ENCODE measurements around the gene CLDN20. TPM values are rescaled to one million over a fixed set of nuclear protein-coding genes. Genes with fewer than 3 reads are reported as not detected.
A peak's percentile ranks its signal among the peaks of the same experiment; 100 is the strongest.

CLDN20 gene
- total RNA-seq, 1 donor from 2014 or later, result not detected

DNA sequence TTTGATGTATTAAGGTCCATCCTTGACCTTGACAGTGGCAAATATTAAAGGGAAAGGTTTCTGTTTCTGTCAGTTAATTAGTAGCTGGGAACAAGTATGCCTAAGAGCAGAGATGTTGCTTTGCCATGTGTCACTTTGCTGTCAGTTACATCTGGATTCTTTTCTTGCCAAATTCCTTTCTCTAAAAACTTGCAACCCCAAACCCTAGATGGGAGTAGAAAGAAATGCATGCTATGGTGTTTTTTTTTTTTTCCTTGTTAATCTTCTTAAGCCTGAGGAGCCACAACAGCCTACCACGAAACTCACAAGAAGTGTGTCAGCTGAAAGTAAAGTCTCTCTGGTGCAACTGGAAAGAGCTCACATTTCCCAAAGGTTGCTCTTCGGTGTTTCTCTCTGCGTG lies 18.0 kb upstream of the CLDN20 start:
- no peak for DNase-seq
- Histone ChIP-seq H3K9me3 (no peaks in the 10 kb centered on the region), H3K4me3 (no peak overlapping the region), H3K4me1 (peaks cover 3% of the 10 kb centered on the region), H3K27ac (no peak overlapping the region), H3K36me3 (no peaks in the 10 kb centered on the region), H3K27me3 (no peaks in the 10 kb centered on the region)
- no peak for ATAC-seq
- TF ChIP-seq, protein P1, sequence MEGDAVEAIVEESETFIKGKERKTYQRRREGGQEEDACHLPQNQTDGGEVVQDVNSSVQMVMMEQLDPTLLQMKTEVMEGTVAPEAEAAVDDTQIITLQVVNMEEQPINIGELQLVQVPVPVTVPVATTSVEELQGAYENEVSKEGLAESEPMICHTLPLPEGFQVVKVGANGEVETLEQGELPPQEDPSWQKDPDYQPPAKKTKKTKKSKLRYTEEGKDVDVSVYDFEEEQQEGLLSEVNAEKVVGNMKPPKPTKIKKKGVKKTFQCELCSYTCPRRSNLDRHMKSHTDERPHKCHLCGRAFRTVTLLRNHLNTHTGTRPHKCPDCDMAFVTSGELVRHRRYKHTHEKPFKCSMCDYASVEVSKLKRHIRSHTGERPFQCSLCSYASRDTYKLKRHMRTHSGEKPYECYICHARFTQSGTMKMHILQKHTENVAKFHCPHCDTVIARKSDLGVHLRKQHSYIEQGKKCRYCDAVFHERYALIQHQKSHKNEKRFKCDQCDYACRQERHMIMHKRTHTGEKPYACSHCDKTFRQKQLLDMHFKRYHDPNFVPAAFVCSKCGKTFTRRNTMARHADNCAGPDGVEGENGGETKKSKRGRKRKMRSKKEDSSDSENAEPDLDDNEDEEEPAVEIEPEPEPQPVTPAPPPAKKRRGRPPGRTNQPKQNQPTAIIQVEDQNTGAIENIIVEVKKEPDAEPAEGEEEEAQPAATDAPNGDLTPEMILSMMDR (IDR thresholded peaks at IDR 0.05), result no peak
- intact Hi-C loops (cut with DNase I), result no loop called here

DNA sequence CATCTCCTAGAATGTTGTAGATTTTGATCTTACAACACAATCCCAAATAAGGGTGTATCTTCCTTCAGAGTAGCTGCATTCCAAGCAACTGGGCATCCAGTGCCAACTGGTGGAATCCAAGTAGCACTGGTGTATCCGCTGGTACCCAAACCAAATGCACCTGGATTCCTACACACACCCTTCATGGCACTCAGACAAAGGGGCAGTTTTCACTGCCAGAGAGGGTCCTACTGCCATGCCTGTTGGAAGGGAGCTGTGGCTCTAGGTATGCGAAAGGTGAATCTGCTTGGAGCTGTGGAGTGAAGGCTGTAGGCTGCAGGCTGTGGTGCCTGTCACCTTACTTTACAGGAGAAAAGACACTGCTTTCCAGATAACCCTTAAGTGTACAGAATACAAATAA lies 17.0 kb upstream of the CLDN20 start:
- ATAC-seq, result no peak
- Histone ChIP-seq H3K27me3 (no peaks in the 10 kb centered on the region), H3K4me1 (peaks cover 3% of the 10 kb centered on the region), H3K36me3 (no peaks in the 10 kb centered on the region), H3K9me3 (no peaks in the 10 kb centered on the region), H3K4me3 (no peak overlapping the region), H3K27ac (no peak overlapping the region)
- intact Hi-C loops (cut with DNase I), result no loop called here
- TF ChIP-seq, protein P1 (IDR thresholded peaks at IDR 0.05), result no peak
- no peak for DNase-seq

DNA sequence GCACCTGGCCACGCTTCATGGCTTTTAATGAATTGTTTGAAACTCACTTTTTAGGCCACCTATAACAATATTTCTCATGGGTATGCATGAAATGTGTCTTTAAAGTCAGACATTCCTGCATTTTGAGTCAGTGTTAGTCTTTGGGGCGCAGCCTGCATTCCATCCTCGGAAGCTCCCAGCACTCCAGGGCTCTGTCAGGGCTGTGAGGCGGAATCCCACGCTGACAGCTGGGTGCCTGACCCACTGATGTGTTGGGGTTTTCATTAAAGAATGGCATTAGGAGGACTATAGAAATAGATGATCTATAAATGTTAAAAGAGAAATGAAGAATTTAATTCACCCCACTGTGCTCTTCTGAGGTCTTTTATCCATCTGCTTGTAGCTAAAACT lies 16.2 kb upstream of the CLDN20 start:
- Histone ChIP-seq H3K9me3 (no peaks in the 10 kb centered on the region), H3K4me1 (peaks cover 3% of the 10 kb centered on the region), H3K27ac (peak overlapping the region; percentile 14), H3K27me3 (no peaks in the 10 kb centered on the region), H3K4me3 (no peak overlapping the region), H3K36me3 (peaks cover 2% of the 10 kb centered on the region)
- peak; percentile 31 for ATAC-seq
- intact Hi-C loops (cut with DNase I), result no loop called here
- TF ChIP-seq, protein P1 (IDR thresholded peaks at IDR 0.05), result no peak
- no peak for DNase-seq

DNA sequence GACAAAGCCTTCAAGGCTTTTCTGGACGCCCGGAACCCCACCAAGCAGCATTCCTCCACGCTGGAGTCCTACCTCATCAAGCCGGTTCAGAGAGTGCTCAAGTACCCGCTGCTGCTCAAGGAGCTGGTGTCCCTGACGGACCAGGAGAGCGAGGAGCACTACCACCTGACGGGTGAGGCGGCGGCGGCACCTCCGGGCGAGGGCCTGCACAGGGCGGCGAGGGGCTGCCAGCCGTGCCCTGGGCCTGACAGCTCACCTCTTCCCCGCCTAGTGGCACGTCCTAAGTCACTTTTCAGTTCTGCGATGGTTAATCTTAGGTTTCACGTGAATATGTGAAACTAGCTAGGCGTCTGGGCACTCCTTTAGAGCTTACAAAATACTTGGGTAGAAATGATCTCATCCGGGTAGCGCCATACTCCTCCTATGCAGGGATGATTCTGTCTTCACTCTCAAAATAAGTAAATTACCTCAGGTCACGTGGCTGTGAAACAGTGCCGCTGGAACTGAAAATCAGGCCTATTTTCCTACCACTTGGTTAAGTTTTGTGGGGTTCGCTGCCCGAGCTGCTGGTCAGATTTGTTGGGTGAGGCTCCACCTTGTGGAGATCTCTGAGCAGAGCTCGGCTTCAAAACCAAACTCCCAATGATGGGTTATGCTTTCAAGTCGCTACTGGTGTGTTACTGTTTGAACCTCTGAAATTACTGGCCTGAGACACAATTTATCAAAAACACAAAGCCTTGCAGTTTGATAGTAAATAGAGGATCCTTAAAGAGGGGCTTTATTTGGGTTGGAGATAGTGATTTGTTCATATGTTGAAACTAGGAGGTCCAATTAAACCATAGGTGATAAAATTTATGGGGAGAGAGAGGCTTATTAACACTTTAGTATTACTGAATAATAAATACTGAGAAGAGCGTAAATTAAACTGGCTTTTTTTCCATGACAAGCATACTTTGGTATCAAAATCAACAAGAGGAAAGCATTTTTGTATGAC lies 15.5 kb upstream of the CLDN20 start:
- Histone ChIP-seq H3K27me3 (no peaks in the 10 kb centered on the region), H3K4me1 (peaks cover 3% of the 10 kb centered on the region), H3K27ac (peak overlapping the region; percentile 14), H3K4me3 (peak overlapping the region; percentile 31), H3K36me3 (peaks cover 9% of the 10 kb centered on the region), H3K9me3 (no peaks in the 10 kb centered on the region)
- ATAC-seq (peak; percentile 94), DNase-seq (peak; percentile 84)
- intact Hi-C loops (cut with DNase I), result no loop called here
- TF ChIP-seq, protein P1 (IDR thresholded peaks at IDR 0.05), result peak; percentile 63

DNA sequence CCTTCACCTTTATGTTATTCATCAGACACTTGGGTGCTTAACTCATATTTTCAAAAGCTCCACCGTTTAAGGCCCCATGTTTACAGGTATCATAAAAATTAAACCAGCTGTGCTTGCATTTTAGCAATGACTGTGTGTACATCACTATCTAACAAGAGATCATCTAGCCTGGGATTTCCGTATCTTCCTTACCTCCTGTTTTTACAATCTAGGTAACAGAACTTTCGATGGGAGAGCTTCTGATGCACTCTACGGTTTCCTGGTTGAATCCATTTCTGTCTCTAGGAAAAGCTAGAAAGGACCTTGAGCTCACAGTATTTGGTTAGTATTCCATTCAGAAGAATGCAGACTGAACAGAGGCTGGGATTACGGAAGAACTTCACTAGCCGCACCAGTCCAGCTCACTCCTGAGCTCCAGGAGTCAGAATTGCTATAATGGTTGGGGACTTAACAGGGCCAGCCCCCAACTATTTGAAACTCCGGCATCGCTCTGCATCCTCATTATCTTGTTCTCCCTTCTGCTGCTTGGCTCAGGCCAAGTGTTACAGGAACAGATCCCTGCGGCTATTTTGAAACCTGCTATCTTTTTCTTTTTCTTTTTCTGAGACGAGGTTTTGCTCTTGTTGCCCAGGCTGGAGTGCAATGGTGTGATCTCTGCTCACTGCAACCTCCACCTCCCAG lies 13.0 kb upstream of the CLDN20 start:
- no peaks in the 10 kb centered on the region for H3K27me3 ChIP-seq
- H3K4me3 ChIP-seq, result no peak overlapping the region
- no peak overlapping the region for H3K27ac ChIP-seq
- peaks cover 13% of the 10 kb centered on the region for H3K36me3 ChIP-seq
- intact Hi-C loops (cut with DNase I), result no loop called here
- no peak for DNase-seq
- no peaks in the 10 kb centered on the region for H3K4me1 ChIP-seq
- H3K9me3 ChIP-seq, result no peaks in the 10 kb centered on the region
- no peak for ATAC-seq
- TF ChIP-seq, protein P1 (IDR thresholded peaks at IDR 0.05), result no peak
